ENCODE measurements around the gene NTSR2. TPM values are rescaled to one million over a fixed set of nuclear protein-coding genes. Genes with fewer than 3 reads are reported as not detected.
A peak's percentile ranks its signal among the peaks of the same experiment; 100 is the strongest.

Gene NTSR2
- total RNA-seq, 3 donors from 2014 or later: not detected

GRCh38 chr2:11617984-11618707 is 51.8 kb downstream of the NTSR2 start:
- Histone ChIP-seq H3K36me3 (ENCODE audit: low read depth) (no peaks in the 10 kb centered on the region), H3K9me3 (no peaks in the 10 kb centered on the region), H3K4me3 (no peak overlapping the region), H3K4me1 (ENCODE audit: low read depth) (no peaks in the 10 kb centered on the region)
- intact Hi-C loops (cut with DNase I, micrococcal nuclease): no loop called here
- ATAC-seq (peak; percentile 22), DNase-seq (no peak)
- no peak for TF ChIP-seq CTCF (IDR thresholded peaks at IDR 0.05)

GRCh38 chr2:11617527-11617926 is 52.5 kb downstream of the NTSR2 start:
- Histone ChIP-seq H3K4me1 (ENCODE audit: low read depth) (no peaks in the 10 kb centered on the region), H3K36me3 (ENCODE audit: low read depth) (no peaks in the 10 kb centered on the region), H3K9me3 (no peaks in the 10 kb centered on the region), H3K4me3 (no peak overlapping the region)
- ATAC-seq (no peak), DNase-seq (no peak)
- intact Hi-C loops (cut with DNase I, micrococcal nuclease): no loop called here
- no peak for TF ChIP-seq CTCF (IDR thresholded peaks at IDR 0.05)

GRCh38 chr2:11616851-11617415 is 53.1 kb downstream of the NTSR2 start:
- Histone ChIP-seq H3K9me3 (no peaks in the 10 kb centered on the region), H3K36me3 (ENCODE audit: low read depth) (no peaks in the 10 kb centered on the region), H3K4me1 (ENCODE audit: low read depth) (no peaks in the 10 kb centered on the region), H3K4me3 (no peak overlapping the region)
- intact Hi-C loops (cut with DNase I, micrococcal nuclease): no loop called here
- ATAC-seq (no peak), DNase-seq (no peak)
- TF ChIP-seq CTCF (IDR thresholded peaks at IDR 0.05): no peak

GRCh38 chr2:11616097-11616687 is 53.8 kb downstream of the NTSR2 start:
- no peak overlapping the region for H3K4me3 ChIP-seq
- intact Hi-C loops (cut with DNase I, micrococcal nuclease): no loop called here
- DNase-seq: no peak
- no peaks in the 10 kb centered on the region for H3K36me3 ChIP-seq (ENCODE audit: low read depth)
- H3K4me1 ChIP-seq (ENCODE audit: low read depth): no peaks in the 10 kb centered on the region
- H3K9me3 ChIP-seq: no peaks in the 10 kb centered on the region
- no peak for ATAC-seq
- no peak for TF ChIP-seq CTCF (IDR thresholded peaks at IDR 0.05)

GRCh38 chr2:11615209-11615608 is 54.8 kb downstream of the NTSR2 start:
- intact Hi-C loops (cut with DNase I, micrococcal nuclease): no loop called here
- H3K4me1 ChIP-seq (ENCODE audit: low read depth): no peaks in the 10 kb centered on the region
- TF ChIP-seq CTCF (IDR thresholded peaks at IDR 0.05): no peak
- ATAC-seq (no peak), DNase-seq (no peak)
- H3K4me3 ChIP-seq: no peak overlapping the region
- no peaks in the 10 kb centered on the region for H3K36me3 ChIP-seq (ENCODE audit: low read depth)
- no peaks in the 10 kb centered on the region for H3K9me3 ChIP-seq

All from mucosa of descending colon (tissue), 3 donors.